ENCODE measurements around the gene SLFN11. TPM values are rescaled to one million over a fixed set of nuclear protein-coding genes. Genes with fewer than 3 reads are reported as not detected.

Gene SLFN11
- total and polyA plus RNA-seq, 2 experiments from 2014 or later: 2.5 to 8.3 TPM

DNA sequence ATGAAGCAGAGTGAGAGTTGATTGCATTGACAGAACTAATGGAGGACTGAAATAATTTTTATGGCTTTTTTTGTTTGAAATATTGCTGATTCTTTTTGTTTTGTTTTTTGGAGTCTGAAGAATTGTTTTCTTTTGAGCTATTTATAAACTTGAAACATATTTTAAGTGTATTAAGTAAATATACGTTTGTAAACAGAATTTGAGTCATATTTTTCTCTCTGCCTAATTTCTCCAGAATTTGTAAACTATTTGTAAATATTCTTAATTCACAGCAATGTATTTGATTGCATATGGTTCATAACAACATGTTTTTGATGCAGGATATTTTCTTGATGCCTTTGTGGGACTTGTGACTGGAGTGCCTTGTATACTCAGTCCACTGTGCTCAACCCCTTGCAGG, 50.7 kb downstream of the SLFN11 start:
- TF ChIP-seq EZH2phosphoT487 (IDR thresholded peaks at IDR 0.05; ENCODE audit: low read depth, severe bottlenecking, unreplicated experiment) (no peak), EZH2 (IDR thresholded peaks at IDR 0.05; ENCODE audit: borderline replicate concordance) (no peak)
- H4K20me1 ChIP-seq (ENCODE audit: insufficient read depth, poor library complexity, severe bottlenecking): no peaks in the 10 kb centered on the region
- DNase-seq (ENCODE audit: low spot score): no peak
- H3K4me2 ChIP-seq: no peak overlapping the region
- H3K79me2 ChIP-seq: no peaks in the 10 kb centered on the region
- H3K36me3 ChIP-seq (replicated peaks; ENCODE audit: insufficient read depth, low read depth): no peaks in the 10 kb centered on the region
- H3K27ac ChIP-seq: no peak overlapping the region
- 72% methylated on average over 1 of the region's 1 CpG for WGBS (ENCODE audit: low lambda C conversion rate, missing lambda C conversion rate)
- H3K9me2 ChIP-seq (replicated peaks; ENCODE audit: insufficient read depth): no peaks in the 10 kb centered on the region
- H3K9me3 ChIP-seq (ENCODE audit: low read depth): peaks cover 4% of the 10 kb centered on the region
- H3K27me3 ChIP-seq: no peaks in the 10 kb centered on the region
- no peak overlapping the region for H3K4me3 ChIP-seq
- H3K4me1 ChIP-seq (ENCODE audit: insufficient read depth): no peaks in the 10 kb centered on the region
- H2AFZ ChIP-seq: no peak overlapping the region

DNA sequence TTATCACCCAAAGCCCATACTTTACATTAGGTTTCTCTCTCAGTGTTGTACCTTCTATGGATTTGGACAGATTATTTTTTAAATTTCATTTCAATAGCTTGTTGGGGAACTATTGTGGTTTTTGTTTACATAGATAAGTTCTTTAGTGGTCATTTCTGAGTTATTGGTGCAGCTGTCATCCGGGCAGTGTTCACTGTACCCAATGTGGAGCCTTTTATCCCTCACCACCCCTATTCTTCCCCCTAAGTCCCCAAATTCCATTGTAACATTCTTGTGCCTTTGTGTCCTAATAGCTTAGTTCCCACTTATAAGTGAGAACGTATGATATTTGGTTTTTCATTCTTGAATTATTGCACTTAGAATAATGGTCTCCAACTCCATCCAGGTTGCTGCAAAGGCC, 57.5 kb downstream of the SLFN11 start:
- TF ChIP-seq EZH2 (IDR thresholded peaks at IDR 0.05; ENCODE audit: borderline replicate concordance) (no peak), EZH2phosphoT487 (IDR thresholded peaks at IDR 0.05; ENCODE audit: low read depth, severe bottlenecking, unreplicated experiment) (no peak)
- TF ChIP-seq, protein P1, sequence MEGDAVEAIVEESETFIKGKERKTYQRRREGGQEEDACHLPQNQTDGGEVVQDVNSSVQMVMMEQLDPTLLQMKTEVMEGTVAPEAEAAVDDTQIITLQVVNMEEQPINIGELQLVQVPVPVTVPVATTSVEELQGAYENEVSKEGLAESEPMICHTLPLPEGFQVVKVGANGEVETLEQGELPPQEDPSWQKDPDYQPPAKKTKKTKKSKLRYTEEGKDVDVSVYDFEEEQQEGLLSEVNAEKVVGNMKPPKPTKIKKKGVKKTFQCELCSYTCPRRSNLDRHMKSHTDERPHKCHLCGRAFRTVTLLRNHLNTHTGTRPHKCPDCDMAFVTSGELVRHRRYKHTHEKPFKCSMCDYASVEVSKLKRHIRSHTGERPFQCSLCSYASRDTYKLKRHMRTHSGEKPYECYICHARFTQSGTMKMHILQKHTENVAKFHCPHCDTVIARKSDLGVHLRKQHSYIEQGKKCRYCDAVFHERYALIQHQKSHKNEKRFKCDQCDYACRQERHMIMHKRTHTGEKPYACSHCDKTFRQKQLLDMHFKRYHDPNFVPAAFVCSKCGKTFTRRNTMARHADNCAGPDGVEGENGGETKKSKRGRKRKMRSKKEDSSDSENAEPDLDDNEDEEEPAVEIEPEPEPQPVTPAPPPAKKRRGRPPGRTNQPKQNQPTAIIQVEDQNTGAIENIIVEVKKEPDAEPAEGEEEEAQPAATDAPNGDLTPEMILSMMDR (IDR thresholded peaks at IDR 0.05; ENCODE audit: poor library complexity): no peak
- no peak overlapping the region for H3K27ac ChIP-seq
- peaks cover 6% of the 10 kb centered on the region for H3K27me3 ChIP-seq
- no peaks in the 10 kb centered on the region for H3K79me2 ChIP-seq
- no peak overlapping the region for H3K4me3 ChIP-seq
- 89% methylated on average over 2 of the region's 2 CpGs for WGBS (ENCODE audit: low lambda C conversion rate, missing lambda C conversion rate)
- H3K4me1 ChIP-seq (ENCODE audit: insufficient read depth): no peaks in the 10 kb centered on the region
- no peaks in the 10 kb centered on the region for H4K20me1 ChIP-seq (ENCODE audit: insufficient read depth, poor library complexity, severe bottlenecking)
- H3K36me3 ChIP-seq (replicated peaks; ENCODE audit: insufficient read depth, low read depth): no peaks in the 10 kb centered on the region
- H3K9me2 ChIP-seq (replicated peaks; ENCODE audit: insufficient read depth): no peaks in the 10 kb centered on the region
- no peak overlapping the region for H2AFZ ChIP-seq
- no peaks in the 10 kb centered on the region for H3K9me3 ChIP-seq (ENCODE audit: low read depth)
- no peak overlapping the region for H3K4me2 ChIP-seq
- no peak for DNase-seq (ENCODE audit: low spot score)

DNA sequence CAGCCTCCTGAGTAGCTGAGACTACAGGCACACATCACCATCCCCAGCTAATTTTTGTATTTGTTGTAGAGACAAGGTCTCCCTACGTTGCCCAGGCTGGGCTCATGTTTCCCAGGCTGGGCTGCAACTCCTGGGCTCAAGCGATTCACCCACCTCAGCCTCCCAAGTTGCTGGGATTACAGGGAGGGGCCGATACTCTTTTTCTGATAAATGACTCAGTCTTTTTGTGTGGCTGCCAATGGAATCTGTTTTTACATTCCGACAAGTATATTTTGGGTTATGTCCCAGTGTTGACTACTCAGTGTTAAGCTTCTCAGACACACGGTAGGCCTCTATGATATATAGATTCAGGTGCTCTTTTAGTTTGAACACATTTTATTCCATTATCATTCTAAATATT, 58.1 kb downstream of the SLFN11 start:
- no peak for DNase-seq (ENCODE audit: low spot score)
- no peaks in the 10 kb centered on the region for H3K4me1 ChIP-seq (ENCODE audit: insufficient read depth)
- H3K9me2 ChIP-seq (replicated peaks; ENCODE audit: insufficient read depth): no peaks in the 10 kb centered on the region
- H3K27me3 ChIP-seq: peaks cover 6% of the 10 kb centered on the region
- no peak overlapping the region for H3K27ac ChIP-seq
- no peak overlapping the region for H2AFZ ChIP-seq
- H3K4me2 ChIP-seq: no peak overlapping the region
- H4K20me1 ChIP-seq (ENCODE audit: insufficient read depth, poor library complexity, severe bottlenecking): no peaks in the 10 kb centered on the region
- H3K9me3 ChIP-seq (ENCODE audit: low read depth): no peaks in the 10 kb centered on the region
- TF ChIP-seq EZH2phosphoT487 (IDR thresholded peaks at IDR 0.05; ENCODE audit: low read depth, severe bottlenecking, unreplicated experiment) (no peak), EZH2 (IDR thresholded peaks at IDR 0.05; ENCODE audit: borderline replicate concordance) (no peak)
- TF ChIP-seq, protein P1 (IDR thresholded peaks at IDR 0.05; ENCODE audit: poor library complexity): no peak
- H3K36me3 ChIP-seq (replicated peaks; ENCODE audit: insufficient read depth, low read depth): no peaks in the 10 kb centered on the region
- no peak overlapping the region for H3K4me3 ChIP-seq
- H3K79me2 ChIP-seq: no peaks in the 10 kb centered on the region
- 76% methylated on average over 5 of the region's 5 CpGs for WGBS (ENCODE audit: low lambda C conversion rate, missing lambda C conversion rate)

DNA sequence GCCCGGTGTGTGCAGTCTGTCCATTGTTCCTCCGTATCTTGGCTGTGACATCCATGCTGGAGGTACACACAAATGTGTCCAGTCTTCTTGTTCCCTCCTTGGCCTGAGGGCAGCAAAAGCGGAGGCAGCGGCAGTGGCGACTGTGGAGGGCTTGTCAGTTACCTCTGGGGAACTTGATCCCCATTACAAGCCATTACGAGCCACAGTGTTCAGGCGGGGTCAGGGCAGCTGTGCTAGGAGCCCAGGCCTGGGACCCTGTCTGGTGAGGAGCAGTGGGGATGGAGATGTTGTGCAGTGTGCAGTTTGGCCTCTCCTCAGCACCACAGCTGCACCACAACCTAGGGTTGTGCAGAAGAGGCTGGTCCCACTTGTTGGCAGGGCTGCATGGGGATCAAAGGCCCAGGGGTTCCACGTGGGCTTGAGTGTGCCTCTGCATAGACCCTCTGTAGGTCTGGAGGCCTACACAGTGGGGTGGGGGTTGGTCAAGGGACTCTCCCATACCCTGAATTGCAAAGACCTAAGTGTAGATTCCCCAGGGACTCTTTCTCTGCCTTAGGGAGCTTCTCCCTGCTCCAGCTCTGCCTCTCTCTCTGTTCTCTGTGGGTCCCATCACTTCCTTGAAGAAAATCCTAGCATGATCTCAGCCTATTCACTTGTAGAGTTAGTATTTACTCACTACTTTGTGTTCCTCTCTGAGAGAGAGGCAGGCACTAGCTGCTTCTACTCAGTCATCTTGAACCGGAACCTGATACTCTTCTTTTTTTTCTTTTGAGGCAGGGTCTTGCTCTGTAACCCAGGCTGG, 58.8 kb downstream of the SLFN11 start:
- DNase-seq (ENCODE audit: low spot score): no peak
- no peak for TF ChIP-seq EZH2 (IDR thresholded peaks at IDR 0.05; ENCODE audit: borderline replicate concordance)
- TF ChIP-seq EZH2phosphoT487 (IDR thresholded peaks at IDR 0.05; ENCODE audit: low read depth, severe bottlenecking, unreplicated experiment): no peak
- TF ChIP-seq, protein P1 (IDR thresholded peaks at IDR 0.05; ENCODE audit: poor library complexity): no peak
- WGBS (ENCODE audit: low lambda C conversion rate, missing lambda C conversion rate): 73% methylated on average over 9 of the region's 9 CpGs
- H3K79me2 ChIP-seq: no peaks in the 10 kb centered on the region
- H4K20me1 ChIP-seq (ENCODE audit: insufficient read depth, poor library complexity, severe bottlenecking): no peaks in the 10 kb centered on the region
- H3K27me3 ChIP-seq: peaks cover 6% of the 10 kb centered on the region
- no peaks in the 10 kb centered on the region for H3K4me1 ChIP-seq (ENCODE audit: insufficient read depth)
- no peaks in the 10 kb centered on the region for H3K9me2 ChIP-seq (replicated peaks; ENCODE audit: insufficient read depth)
- no peak overlapping the region for H3K4me2 ChIP-seq
- H2AFZ ChIP-seq: no peak overlapping the region
- no peak overlapping the region for H3K4me3 ChIP-seq
- no peaks in the 10 kb centered on the region for H3K36me3 ChIP-seq (replicated peaks; ENCODE audit: insufficient read depth, low read depth)
- H3K27ac ChIP-seq: no peak overlapping the region
- no peaks in the 10 kb centered on the region for H3K9me3 ChIP-seq (ENCODE audit: low read depth)

Data from hepatocyte (in vitro differentiated cells).